Medulla oblongata (tissue), 1 donor: ENCODE measurements around the gene CCRL2.
"Not testable (repeated sequence)": the region's sequence is repeated elsewhere in the genome, so short reads cannot be mapped to it uniquely, and the experiment has no call there.

Experiments
- DNase-seq: peaks from one replicate; pipeline ENCODE4 v3.0.0-alpha.2; 2015; ENCODE audit errors: extremely low spot score

Gene CCRL2

GRCh38 chr3:46405301-46406019 is 1.6 kb upstream of the CCRL2 start:
- peak; percentile 72 for DNase-seq

GRCh38 chr3:46406443-46406787 is 644 bp upstream of the CCRL2 start:
- DNase-seq: peak; percentile 33

GRCh38 chr3:46407970-46408369 is 911 bp downstream of the CCRL2 start:
- no peak for DNase-seq

GRCh38 chr3:46408853-46409252 is 1.8 kb downstream of the CCRL2 start:
- no peak for DNase-seq

- no peak for DNase-seq
Measured at GRCh38 chr3:46409739-46410489, 2.9 kb downstream of the CCRL2 start.

GRCh38 chr3:46410669-46411068 is 3.6 kb downstream of the CCRL2 start:
- DNase-seq: no peak

- DNase-seq: no peak
Measured at GRCh38 chr3:46411271-46411670, 4.2 kb downstream of the CCRL2 start.

- no peak for DNase-seq
Measured at GRCh38 chr3:46412786-46413298, 5.8 kb downstream of the CCRL2 start.

GRCh38 chr3:46413951-46414350 is 6.9 kb downstream of the CCRL2 start:
- no peak for DNase-seq

GRCh38 chr3:46414739-46415138 is 7.7 kb downstream of the CCRL2 start:
- no peak for DNase-seq

- no peak for DNase-seq
Measured at GRCh38 chr3:46416125-46416810, 9.2 kb downstream of the CCRL2 start.

GRCh38 chr3:46416811-46417510 is 9.9 kb downstream of the CCRL2 start:
- no peak for DNase-seq

GRCh38 chr3:46417841-46418611 is 11.0 kb downstream of the CCRL2 start:
- no peak for DNase-seq

- DNase-seq: no peak
Measured at GRCh38 chr3:46419816-46420215, 12.8 kb downstream of the CCRL2 start.

GRCh38 chr3:46420931-46421330 is 13.9 kb downstream of the CCRL2 start:
- DNase-seq: no peak

GRCh38 chr3:46422617-46423016 is 15.6 kb downstream of the CCRL2 start:
- DNase-seq: no peak

GRCh38 chr3:46423588-46423987 is 16.5 kb downstream of the CCRL2 start:
- DNase-seq: no peak

GRCh38 chr3:46426476-46426875 is 19.4 kb downstream of the CCRL2 start:
- not testable (repeated sequence) for DNase-seq

GRCh38 chr3:46427404-46427803 is 20.3 kb downstream of the CCRL2 start:
- not testable (repeated sequence) for DNase-seq

GRCh38 chr3:46427916-46428833 is 21.1 kb downstream of the CCRL2 start:
- no peak for DNase-seq
